DMS53 (cell line): Measurements from ENCODE around the gene CTU2.

Source experiments
- DNase-seq: peaks from one replicate; lab custom pipeline; 2025; lab: John Stamatoyannopoulos, UW

Gene CTU2

GRCh38 chr16:88730632-88731607, 24.6 kb downstream of the CTU2 start:
- DNase-seq, result no peak

DNA sequence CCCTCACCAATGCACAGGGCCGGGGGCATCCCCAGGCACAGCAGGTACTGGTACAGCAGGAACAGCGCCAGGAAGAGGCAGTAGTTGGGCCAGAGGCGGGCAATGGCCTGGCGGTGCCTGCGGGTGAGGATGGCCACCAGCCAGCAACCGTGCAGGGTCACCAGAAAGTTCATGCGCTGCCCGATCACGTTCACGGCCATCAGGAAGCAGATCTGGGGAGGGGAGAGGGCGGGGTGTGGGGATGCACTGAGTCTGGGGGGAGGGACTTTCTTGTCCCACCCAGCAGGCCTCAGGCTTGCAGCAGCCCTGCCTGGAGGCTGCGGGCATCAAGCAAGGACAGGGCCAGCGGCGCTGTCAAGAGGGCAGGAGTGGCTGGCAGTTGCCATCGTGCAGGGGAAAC, 25.4 kb downstream of the CTU2 start:
- peak; percentile 49 for DNase-seq

GRCh38 chr16:88732172-88732960, 26.1 kb downstream of the CTU2 start:
- DNase-seq, result peak; percentile 48

GRCh38 chr16:88732961-88733294, 26.6 kb downstream of the CTU2 start:
- DNase-seq, result no peak

DNA sequence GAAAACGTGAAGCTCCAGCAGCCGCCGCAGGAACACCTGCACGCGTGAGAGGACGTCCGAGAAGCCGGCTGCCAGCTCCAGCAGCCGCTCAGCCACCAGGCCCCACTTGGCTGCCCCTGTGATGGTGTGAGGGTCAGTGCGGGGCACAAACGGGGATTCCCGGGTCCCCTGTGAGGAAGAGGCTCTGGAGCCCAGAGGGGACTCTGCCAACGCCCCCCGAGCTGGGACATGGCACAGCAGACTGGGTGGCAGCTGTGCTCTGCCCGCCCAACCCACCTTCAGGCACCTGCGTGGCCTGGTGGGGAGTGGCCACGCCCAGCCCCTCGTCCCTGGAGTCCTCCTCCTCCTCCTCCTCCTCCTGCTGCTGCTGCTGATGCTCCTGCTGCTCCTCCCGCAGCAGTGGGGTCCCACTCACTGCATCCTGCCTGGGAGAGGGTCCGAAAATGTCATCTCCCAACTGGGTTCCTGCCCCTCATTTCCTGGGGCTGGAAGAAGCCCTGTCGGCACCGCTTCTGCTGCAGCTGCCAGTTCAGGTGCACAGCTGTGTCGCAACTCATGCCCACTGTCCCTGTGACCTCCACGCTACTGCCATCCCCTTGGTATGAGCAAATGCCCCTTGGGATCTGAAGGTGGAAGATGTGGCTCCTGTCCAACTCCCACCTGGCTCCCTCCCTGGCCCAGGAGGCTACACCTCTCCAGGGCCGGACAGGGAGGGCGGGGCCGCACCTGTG, 27.5 kb downstream of the CTU2 start:
- no peak for DNase-seq

DNA sequence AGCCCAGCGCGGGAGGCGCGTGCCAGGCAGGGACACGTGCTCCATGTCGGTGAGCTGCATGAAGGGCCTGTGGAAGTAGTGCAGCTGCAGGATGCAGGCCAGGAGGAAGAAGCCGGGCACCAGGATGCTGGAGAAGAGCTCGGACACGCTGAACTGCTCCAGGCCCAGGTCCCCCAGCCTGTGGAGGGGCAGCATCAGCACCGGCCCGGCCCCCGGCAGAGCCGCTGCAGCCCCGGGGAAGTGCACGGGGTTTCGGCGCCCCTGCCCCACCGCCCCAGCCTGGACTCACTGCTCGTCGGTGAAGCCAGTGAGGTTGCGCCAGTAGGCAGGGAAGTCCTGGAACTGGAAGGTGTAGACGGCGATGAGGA, 28.0 kb downstream of the CTU2 start:
- DNase-seq, result peak; percentile 24

DNA sequence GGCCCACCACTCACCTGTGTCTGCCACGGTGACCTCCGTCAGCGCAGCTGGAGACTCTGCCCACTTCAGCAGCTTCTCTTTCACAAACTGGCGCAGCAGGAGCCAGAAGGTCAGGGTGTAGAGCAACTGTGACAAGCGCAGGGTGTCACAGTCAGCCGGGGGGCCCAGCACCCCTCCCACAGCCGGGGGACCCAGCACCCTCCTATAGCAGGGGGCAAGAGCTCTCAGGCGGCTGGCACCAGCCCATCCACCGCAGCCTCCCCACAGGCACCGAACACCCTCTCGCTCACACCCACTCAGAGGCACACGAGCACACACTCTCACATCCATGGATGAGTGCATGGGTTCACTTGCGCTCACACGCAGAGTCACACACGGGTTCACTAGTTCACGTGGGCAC, 28.8 kb downstream of the CTU2 start:
- no peak for DNase-seq

DNA sequence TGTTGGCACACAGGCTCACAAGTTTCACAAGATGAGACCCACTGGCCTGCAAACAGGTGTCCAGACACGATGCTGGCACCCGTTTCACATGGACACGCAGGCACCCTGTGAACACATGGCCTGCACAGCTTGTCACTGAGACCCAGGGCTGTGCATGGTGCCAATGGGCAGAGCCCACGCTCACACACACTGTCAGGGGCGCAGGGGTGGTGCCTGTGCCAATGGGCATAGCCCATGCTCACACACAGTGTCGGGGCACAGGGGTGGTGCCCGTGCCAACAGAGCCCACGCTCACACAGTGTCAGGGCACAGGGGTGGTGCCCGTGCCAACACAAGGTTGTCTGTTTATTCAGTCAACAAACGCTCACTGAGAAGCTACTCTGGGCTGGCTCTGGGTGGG, 29.3 kb downstream of the CTU2 start:
- DNase-seq, result no peak

DNA sequence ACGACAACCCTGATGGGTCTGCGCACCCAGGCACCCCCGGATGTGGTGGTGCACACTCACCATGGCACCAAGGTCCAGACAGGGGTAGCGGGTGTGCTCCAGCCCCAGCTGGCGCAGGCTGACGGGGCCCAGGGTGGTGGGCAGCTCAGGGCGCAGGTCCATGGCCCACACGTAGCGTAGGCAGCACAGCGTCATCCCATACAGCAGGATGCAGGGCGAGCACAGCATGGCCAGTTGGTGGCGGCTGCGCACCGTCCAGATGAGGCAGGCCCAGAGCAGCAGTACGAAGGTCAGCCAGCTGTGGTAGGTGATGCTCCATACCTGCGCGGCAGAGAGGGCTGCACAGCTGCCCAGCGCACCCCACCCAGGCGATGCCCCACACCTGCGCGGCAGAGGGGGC, 29.8 kb downstream of the CTU2 start:
- DNase-seq, result no peak

DNA sequence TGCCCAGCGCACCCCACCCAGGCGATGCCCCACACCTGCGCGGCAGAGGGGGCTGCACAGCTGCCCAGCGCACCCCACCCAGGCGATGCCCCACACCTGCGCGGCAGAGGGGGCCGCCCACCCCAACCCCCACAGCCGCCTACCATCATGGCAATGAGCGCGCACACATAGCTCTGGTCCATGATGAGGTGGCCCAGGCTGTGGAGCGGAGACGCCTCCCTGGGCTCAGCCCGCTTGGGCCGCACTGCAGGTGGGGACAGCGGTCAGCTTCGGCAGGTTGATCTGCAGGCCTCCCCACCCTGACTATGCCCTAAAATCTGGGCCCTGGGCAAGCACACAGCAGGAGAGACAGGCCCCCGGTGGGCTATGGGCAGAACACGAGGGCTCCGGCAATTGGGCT, 30.2 kb downstream of the CTU2 start:
- DNase-seq, result no peak

DNA sequence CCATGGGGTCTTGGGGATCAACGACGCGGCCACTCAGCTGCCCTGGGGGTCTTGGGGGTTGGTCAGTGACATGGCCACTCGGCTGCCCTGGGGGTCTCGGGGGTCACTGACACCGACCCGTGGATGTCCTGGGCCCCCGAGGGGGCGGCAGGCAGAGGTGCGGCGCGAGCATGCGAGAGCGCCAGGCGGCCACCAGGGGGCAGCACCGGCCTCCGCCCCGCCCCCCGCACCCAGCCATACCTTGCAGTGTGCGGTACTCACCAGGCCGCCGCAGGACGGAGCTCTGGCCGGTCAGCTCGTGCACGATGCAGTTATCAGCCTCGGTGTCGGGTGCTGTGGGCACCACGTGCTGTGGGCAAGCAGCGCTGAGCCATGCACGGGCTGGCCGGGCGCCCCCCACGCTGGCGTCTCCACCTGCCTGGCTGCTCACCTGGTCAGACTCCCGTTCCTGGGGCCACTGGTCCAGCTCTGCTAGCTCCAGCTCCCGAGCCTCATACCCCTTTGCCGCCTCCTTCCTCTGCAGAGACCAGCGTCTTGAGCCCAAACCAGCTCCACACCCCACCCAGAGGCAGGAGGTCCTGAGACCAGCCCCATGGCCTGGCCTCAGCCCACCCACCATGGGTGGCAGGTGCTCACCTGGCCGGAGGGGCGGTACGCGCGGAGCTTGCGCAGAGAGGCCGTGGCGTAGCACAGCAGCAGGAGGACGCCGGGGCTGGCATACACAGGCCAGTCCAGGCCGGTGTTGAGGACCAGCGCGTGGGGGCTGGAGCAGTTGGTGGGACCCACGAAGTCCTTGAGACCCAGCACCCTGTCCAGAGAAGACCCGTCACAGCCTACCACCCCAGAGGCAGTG, 31.2 kb downstream of the CTU2 start:
- DNase-seq, result peak; percentile 91

DNA sequence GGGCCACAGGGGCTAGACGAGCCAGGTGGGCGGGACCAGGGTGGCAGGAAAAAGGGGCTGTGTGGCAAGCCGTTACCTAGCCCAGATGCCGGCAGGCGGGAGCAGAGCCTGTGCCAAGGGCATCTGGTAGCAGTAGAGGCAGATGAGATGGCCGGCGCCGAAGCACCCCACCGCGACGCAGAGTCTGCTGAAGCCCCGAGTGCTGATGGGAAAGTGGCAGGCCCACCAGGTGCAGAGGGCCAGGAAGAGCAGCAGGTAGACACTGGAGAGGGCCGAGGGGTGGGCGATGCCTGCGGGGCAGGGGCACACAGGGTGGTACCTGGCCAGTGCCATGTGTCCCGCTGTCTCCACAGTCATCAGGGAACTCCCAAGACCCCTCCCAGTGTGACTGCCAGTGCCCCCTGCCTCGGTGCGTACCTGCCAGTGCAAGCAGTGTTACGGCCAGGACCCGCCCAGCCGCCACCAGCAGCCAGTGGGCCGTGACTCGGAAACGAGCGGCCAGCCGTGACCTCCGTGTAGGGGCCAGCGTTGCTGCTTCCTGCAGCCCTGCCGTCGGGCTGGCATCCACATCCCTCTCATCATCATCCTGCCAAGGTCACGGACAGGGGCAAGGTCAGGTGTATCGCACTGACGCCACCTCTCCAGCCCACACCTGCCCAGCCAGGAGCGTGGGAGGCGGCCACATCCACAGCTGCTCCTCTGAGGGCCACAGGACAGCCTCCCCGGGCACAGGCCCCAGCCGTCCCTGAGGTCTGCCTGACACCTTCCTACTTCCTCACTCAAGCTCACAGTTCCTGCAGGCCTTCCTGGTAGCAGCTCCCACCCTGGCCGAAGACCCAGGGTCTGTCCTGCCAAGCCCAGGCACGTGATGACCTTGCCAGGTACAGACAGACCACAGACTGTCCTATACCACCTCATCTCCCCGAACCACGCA, 32.1 kb downstream of the CTU2 start:
- peak; percentile 29 for DNase-seq

GRCh38 chr16:88739139-88739976, 33.1 kb downstream of the CTU2 start:
- no peak for DNase-seq

- no peak for DNase-seq
Measured at GRCh38 chr16:88739977-88740726, 33.8 kb downstream of the CTU2 start.

GRCh38 chr16:88740727-88741055, 34.4 kb downstream of the CTU2 start:
- DNase-seq, result no peak

DNA sequence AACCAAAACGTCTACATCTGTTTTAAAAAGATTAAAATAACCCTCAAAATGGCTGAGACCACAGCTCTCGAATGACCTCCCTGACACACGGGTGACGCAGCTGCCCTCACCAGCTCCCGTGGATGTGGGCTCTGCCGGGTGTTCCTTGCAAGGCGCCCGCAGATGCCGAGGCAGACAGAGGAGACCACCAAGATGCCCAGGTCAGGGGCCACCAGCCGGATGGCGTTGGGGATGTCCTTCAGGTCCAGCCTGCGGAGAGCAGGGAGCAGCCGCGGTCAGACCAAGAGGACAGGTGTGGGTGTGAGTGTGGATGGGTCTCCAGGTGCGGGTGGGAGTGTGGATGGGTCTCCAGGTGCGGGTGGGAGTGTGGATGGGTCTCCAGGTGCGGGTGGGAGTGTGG, 35.1 kb downstream of the CTU2 start:
- DNase-seq, result no peak

- DNase-seq, result peak; percentile 33
Measured at GRCh38 chr16:88742896-88743605, 36.7 kb downstream of the CTU2 start.
